Heart left ventricle (tissue), 13 donors: ENCODE data around the gene ARID3A.

Source experiments
- CTCF ChIP-seq, 12 donors: fragments of 200-600 bp; sonication (generic) in 4 of 12; IDR thresholded peaks; one replicate each; pipeline versions ENCODE4 v1.5.0 to v1.8.0; 2018 to 2022; ENCODE audit warnings: antibody characterized with exemption in 12 of 12, mild to moderate bottlenecking in 5 of 12
- POLR2A ChIP-seq, 2 donors: fragments of 450-650 bp; IDR thresholded peaks; one replicate each; pipeline ENCODE4 v1.6.1; 2017; ENCODE audit warnings: antibody characterized with exemption in 2 of 2, mild to moderate bottlenecking in 2 of 2, moderate library complexity in 2 of 2
- donor health status: ischemic (EF 13 %, LVEDD 7.1; RV severe dilation, severe dysfunction).
- donor health status: DM: no; HTN: yes; CAD: no.
- donor health status: DM: no; HTN: no; CAD: no.
- donor health status: ischemic (EF 25% LVEDD 6.9; RV normal size, moderate dysfunction).
- donor health status: ischemic (EF 25% LVEDD 5.7; RV mildly dilated, moderate dysfunction).
- donor health status: ischemic (EF 35%, LVEDD 5.7; RV mildly dilated, moderate dysfunction).
- donor health status: nonischemic (EF 11% LVEDD 7.7; RV severe dilation, severe dysfunction).
- donor health status: DM: yes; HTN: yes; CAD: no.
- donor health status: PGD.
- donor health status: ischemic (EF 29% LVEDD 5.4; RV normal size, mild dysfunction).
- donor health status: nonischemic (EF 23%, LVEDD 6.1; RV moderate dilation, normal function).

DNA sequence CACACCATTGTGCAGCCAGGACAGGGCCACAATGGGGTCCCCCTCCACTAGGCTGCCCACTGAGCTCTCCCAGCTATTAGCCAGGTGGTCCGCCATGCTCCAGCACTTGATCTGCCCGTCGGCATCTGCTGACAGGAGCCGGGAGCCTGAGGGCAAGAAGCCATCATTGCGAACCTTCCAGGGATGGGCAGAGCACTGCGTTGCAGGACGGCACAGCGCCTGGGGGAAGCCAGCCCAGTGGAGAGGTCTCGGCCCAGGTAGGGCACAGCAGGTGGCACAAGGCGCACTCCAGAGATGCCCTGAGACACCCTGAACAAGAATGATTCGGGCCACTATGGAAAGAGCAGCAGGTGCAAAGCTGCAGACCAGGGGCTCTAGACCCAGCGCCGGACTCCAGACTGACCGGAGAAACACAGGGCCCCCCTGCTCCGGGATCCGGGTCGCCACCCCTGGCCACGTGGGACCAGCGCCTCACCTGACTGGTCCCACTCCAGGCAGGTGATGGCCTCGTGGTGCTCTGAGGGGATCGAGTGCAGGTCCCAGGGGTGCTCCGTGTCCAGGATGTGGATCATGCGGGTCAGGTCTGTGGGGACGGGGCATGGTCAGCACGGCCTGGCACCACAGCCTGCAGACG is 36.1 kb upstream of the ARID3A start:
- TF ChIP-seq POLR2A (IDR thresholded peaks at IDR 0.05) (no peak), CTCF (IDR thresholded peaks at IDR 0.05) (no peak)
